ENCODE results near the gene NFE2L3. TPM values are rescaled to one million over a fixed set of nuclear protein-coding genes. Genes with fewer than 3 reads are reported as not detected.

Gene NFE2L3
- total and polyA plus RNA-seq, 2 of the 8 experiments (the other 6 are each of a cell fraction or from before 2014, with no cell fraction given) = 64.9 to 76.5 TPM

DNA sequence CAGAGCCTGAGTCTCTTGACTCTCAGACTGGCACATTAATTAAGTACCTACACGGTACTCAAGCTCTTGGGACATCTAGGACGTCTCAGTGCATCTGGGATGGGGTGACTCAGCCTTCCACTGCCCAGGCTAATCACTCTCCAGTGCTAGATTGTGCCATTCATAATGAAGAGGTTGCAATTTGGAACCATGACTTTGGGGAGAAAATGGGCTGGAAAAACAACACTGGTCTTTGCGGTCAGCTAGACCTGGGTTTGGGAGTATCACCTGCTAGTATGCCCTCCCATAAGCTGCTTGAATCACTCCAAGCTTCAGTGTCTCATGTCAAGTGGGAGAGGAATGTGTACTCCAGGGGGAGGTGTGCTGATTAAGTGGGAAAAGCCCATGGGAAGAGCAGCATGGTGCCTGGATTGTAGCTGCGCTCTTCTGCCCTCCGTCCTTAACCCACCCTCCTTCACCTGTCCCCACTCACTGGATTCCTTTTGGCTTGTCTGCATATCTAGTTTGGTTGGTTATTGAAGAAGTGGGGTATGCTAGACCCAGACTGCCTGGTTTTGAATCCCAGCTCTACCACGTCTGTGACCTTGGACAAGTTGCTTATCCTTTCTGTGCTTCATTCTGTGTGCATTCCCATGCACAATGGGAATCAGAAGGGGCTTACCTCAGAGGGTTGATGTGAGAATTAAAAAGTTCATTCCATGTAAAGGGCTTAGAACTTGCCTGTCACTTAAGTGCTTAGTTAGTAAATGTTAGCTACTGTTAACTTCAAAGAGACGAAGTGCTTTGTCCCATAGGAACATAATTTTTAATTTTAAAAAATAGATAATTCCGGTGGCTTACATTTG, 3.8 kb downstream of the NFE2L3 start:
- H4K20me1 ChIP-seq (replicated peaks in 1 of 2; ENCODE audit: control insufficient read depth in 1 of 2, insufficient read depth in 2 of 2, low read length in 2 of 2) = peaks cover 22 to 34% of the 10 kb centered on the region in 2 experiments
- DNase-seq (ENCODE audit: low read depth in 1 of 2, low spot score in 2 of 2) (no peak), FAIRE-seq (no peak)
- no peak overlapping the region for H3K14ac ChIP-seq (ENCODE audit: insufficient read length)
- ChIA-PET POLR2A (ENCODE audit: partially characterized antibody) (interaction anchor here (0.8 to 6.1 kb wide), 16 partner anchors 11 to 249 kb away, joined by 3 to 56 read pairs (median 7); partner anchors contain the start of genes CBX3 and HNRNPA2B1), CTCF (ENCODE audit: partially characterized antibody) (interaction anchor here (0.6 to 1.9 kb wide), 11 partner anchors 9 to 1176 kb away, joined by 3 to 8 read pairs (median 4); partner anchors contain the start of gene OSBPL3)
- H3K4me1 ChIP-seq (replicated peaks in 1 of 4; ENCODE audit: control insufficient read depth in 3 of 4, insufficient read depth in 4 of 4, low read length in 3 of 4) = peaks cover 21 to 46% (median 34%) of the 10 kb centered on the region in 4 experiments
- H3K9me3 ChIP-seq (ENCODE audit: insufficient read depth in 2 of 2, low read depth in 1 of 2, low read length in 1 of 2) = no peaks in the 10 kb centered on the region
- peak overlapping the region; percentile 54 for H4K91ac ChIP-seq (replicated peaks; ENCODE audit: insufficient read length, low read length)
- H3K79me1 ChIP-seq (ENCODE audit: low read depth, low read length) = peaks cover 23% of the 10 kb centered on the region
- peak overlapping the region in 3 of 4 experiments; percentile 9 to 24 (median 20); a peak in 4 of 8 replicates for H3K4me3 ChIP-seq (ENCODE audit: extremely low read depth in 1 of 4, insufficient read depth in 2 of 4, low read depth in 3 of 4, low read length in 4 of 4)
- H2BK20ac ChIP-seq (ENCODE audit: low read length) = no peak overlapping the region; the same call in 1 of the 2 replicates
- H2BK12ac ChIP-seq (ENCODE audit: low read depth, low read length) = peak overlapping the region; percentile 95
- H2BK15ac ChIP-seq (ENCODE audit: low read length) = no peak overlapping the region
- peak overlapping the region; percentile 25 for H3K4ac ChIP-seq (replicated peaks; ENCODE audit: insufficient read length, low read depth, low read length)
- peaks cover 0 to 7% (median 0%) of the 10 kb centered on the region in 4 experiments; a peak in 2 of 7 replicates for H3K27me3 ChIP-seq (replicated peaks in 1 of 4; ENCODE audit: control insufficient read depth in 3 of 4, extremely low read depth in 1 of 4, insufficient read depth in 3 of 4, low read length in 3 of 4)
- no peak overlapping the region for H3K56ac ChIP-seq (replicated peaks; ENCODE audit: insufficient read length, low read depth, low read length)
- H3K23me2 ChIP-seq (ENCODE audit: low read depth, low read length) = peaks cover 6% of the 10 kb centered on the region
- H3K9ac ChIP-seq (replicated peaks in 1 of 4; ENCODE audit: extremely low read depth in 1 of 4, low read depth in 3 of 4, low read length in 3 of 4) = no peak overlapping the region; a peak in 2 of 7 replicates
- H3K36me3 ChIP-seq (ENCODE audit: control insufficient read depth in 2 of 4, insufficient read depth in 4 of 4, low read length in 3 of 4) = no peaks in the 10 kb centered on the region
- peak overlapping the region; percentile 54; the same call in 1 of the 2 replicates for H3K18ac ChIP-seq (ENCODE audit: extremely low read depth, low read length)
- peak overlapping the region; percentile 89 for H2BK120ac ChIP-seq (replicated peaks; ENCODE audit: low read depth, low read length)
- H2AFZ ChIP-seq (ENCODE audit: low read length) = no peak overlapping the region
- peak overlapping the region; percentile 59 to 98 for H3K4me2 ChIP-seq (ENCODE audit: insufficient read depth in 1 of 2, low read depth in 2 of 2, low read length in 2 of 2)
- H3K79me2 ChIP-seq (ENCODE audit: control insufficient read depth in 1 of 2, insufficient read depth in 2 of 2, low read length in 2 of 2) = peaks cover 30 to 81% of the 10 kb centered on the region in 2 experiments
- 60% methylated on average over 8 of the region's 8 CpGs; no CpG with 5 or more reads in 1 of the 2 experiments for WGBS, 2 experiments (ENCODE audit: extremely low coverage in 1 of 2, insufficient coverage in 1 of 2, insufficient read length in 1 of 2, insufficient replicate concordance in 2 of 2, low coverage in 1 of 2, low lambda C conversion rate in 2 of 2, missing lambda C conversion rate in 1 of 2)
- H2AK5ac ChIP-seq (ENCODE audit: low read depth, low read length) = peak overlapping the region; percentile 43
- peak overlapping the region; percentile 3; the same call in 1 of the 2 replicates for H3K27ac ChIP-seq (ENCODE audit: low read depth, low read length)
- H4K5ac ChIP-seq (ENCODE audit: insufficient read length, low read depth, low read length) = no peak overlapping the region
- no peak overlapping the region for H4K8ac ChIP-seq (ENCODE audit: extremely low read depth, insufficient read depth, low read length)
- 0 out of 2 replicates have a peak overlapping the region, but pooled peaks have one; percentile 29 for H2BK5ac ChIP-seq (ENCODE audit: low read depth, low read length)
- no peak overlapping the region for H3K23ac ChIP-seq (ENCODE audit: insufficient read length)
- TF ChIP-seq ASH2L (IDR thresholded peaks at IDR 0.05; ENCODE audit: low read length) = no peak
- TF ChIP-seq TCF12 (IDR thresholded peaks at IDR 0.05; ENCODE audit: low read depth, low read length) = no peak
- no peak for TF ChIP-seq KDM4A (IDR thresholded peaks at IDR 0.05; ENCODE audit: low read depth, low read length, severe bottlenecking)
- no peak for TF ChIP-seq CBX8 (IDR thresholded peaks at IDR 0.05; ENCODE audit: borderline replicate concordance, low read depth, low read length)
- TF ChIP-seq SP2 (IDR thresholded peaks at IDR 0.05; ENCODE audit: low read length) = no peak
- no peak for TF ChIP-seq SP1 (IDR thresholded peaks at IDR 0.05; ENCODE audit: low read depth, low read length)
- TF ChIP-seq, protein P1, sequence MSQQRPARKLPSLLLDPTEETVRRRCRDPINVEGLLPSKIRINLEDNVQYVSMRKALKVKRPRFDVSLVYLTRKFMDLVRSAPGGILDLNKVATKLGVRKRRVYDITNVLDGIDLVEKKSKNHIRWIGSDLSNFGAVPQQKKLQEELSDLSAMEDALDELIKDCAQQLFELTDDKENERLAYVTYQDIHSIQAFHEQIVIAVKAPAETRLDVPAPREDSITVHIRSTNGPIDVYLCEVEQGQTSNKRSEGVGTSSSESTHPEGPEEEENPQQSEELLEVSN (IDR thresholded peaks at IDR 0.05) = no peak
- TF ChIP-seq, protein P2, sequence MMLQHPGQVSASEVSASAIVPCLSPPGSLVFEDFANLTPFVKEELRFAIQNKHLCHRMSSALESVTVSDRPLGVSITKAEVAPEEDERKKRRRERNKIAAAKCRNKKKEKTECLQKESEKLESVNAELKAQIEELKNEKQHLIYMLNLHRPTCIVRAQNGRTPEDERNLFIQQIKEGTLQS (IDR thresholded peaks at IDR 0.05; ENCODE audit: insufficient read depth, low read depth, low read length) = no peak
- no peak for TF ChIP-seq MAFK (IDR thresholded peaks at IDR 0.05; ENCODE audit: low read depth, low read length)
- TF ChIP-seq TEAD4 (IDR thresholded peaks at IDR 0.05; ENCODE audit: low read depth, low read length) = peak; percentile 83
- TF ChIP-seq POLR2A (IDR thresholded peaks at IDR 0.05; ENCODE audit: control extremely low read depth in 1 of 2, low read depth in 2 of 2, low read length in 2 of 2) = no peak
